22Rv1 (cell line): ENCODE data around the gene EHD4.

Experiments
- H3K27ac ChIP-seq: fragments of 450-650 bp; 2 replicates; pipeline ENCODE4 v1.5.1; 2017
- ZFX ChIP-seq: fragments of 450-650 bp; IDR thresholded peaks from 2 replicates; pipeline ENCODE4 v1.6.1; 2017; ENCODE audit warnings: antibody characterized with exemption, borderline replicate concordance
- TF ChIP-seq, protein P1 (sequence below): fragments of 450-650 bp; IDR thresholded peaks from 2 replicates; pipeline ENCODE4 v1.5.1; 2017; ENCODE audit warnings: mild to moderate bottlenecking

EHD4 gene

DNA sequence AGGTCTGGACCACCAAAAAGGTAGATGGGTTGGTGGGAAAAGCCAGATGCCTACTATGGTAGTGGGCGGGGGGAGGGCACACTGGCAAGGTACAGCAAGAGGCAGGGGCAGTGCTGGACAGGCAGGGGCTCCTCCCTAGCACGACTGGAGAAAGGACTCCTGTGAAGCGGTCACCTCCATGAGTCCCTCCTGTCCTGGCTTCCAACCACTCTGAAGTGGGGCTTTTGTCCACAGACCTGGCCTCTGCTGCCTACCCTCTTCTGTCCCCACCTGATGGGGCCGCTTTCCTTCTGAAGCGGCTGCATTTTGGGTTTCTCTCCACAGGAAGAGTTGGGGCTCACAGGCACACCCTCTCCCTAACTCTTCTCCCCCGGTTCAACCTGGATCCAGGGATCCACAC, 75.8 kb downstream of the EHD4 start:
- no peak overlapping the region for H3K27ac ChIP-seq
- no peak for TF ChIP-seq ZFX
- TF ChIP-seq, protein P1, sequence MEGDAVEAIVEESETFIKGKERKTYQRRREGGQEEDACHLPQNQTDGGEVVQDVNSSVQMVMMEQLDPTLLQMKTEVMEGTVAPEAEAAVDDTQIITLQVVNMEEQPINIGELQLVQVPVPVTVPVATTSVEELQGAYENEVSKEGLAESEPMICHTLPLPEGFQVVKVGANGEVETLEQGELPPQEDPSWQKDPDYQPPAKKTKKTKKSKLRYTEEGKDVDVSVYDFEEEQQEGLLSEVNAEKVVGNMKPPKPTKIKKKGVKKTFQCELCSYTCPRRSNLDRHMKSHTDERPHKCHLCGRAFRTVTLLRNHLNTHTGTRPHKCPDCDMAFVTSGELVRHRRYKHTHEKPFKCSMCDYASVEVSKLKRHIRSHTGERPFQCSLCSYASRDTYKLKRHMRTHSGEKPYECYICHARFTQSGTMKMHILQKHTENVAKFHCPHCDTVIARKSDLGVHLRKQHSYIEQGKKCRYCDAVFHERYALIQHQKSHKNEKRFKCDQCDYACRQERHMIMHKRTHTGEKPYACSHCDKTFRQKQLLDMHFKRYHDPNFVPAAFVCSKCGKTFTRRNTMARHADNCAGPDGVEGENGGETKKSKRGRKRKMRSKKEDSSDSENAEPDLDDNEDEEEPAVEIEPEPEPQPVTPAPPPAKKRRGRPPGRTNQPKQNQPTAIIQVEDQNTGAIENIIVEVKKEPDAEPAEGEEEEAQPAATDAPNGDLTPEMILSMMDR, result no peak

DNA sequence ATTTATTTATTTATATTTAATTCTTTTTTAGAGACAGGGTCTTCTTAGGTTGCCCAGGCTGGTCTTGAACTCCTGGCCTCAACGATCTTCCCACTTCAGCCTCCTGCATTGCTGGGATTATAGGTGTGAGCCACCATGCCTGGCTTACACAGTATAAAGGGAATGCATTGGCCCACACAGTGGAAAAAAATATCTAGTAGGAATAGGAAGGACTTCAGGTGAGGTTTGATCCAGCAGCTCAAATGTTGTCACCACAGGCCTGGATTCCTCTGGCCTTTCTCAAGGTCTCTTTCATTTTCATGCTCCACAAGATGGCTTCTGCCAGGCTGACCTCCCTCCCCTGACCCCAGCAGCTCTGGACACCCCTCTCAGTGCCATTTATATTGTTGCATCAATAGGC, 76.4 kb downstream of the EHD4 start:
- TF ChIP-seq, protein P1, result no peak
- TF ChIP-seq ZFX, result no peak
- H3K27ac ChIP-seq, result no peak overlapping the region

GRCh38 chr15:41895491-41895890, 76.9 kb downstream of the EHD4 start:
- no peak for TF ChIP-seq ZFX
- TF ChIP-seq, protein P1, result no peak
- H3K27ac ChIP-seq, result no peak overlapping the region

- TF ChIP-seq ZFX, result no peak
- TF ChIP-seq, protein P1, result no peak
- no peak overlapping the region for H3K27ac ChIP-seq
Observed at GRCh38 chr15:41894791-41895463, 77.4 kb downstream of the EHD4 start.

DNA sequence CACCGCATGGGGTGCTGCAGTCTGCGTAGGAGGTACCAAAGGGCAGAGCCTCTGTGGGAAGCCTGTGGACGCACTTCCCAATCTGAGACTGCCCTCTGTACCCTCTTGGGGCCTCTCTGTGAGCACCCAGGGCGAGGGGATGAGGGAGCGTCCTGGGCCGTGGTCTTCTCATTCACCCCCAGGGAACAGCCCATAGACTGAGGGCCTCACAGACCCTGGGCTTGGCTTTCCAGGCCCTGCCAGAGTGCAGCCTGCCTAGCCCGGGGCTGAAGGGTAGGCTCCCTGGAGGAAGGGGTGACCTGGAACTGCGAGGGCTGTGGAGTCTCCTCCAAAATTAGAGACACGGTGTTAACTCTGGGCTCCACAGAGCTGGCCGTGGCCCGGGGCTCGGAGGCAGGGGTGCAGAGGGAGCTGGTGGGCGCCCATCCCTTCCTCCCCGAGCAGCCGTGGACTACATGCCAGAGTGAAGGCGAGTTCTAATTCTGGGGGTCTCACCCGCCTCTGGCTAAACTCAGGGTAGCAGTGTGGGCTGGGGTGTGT, 78.0 kb downstream of the EHD4 start:
- TF ChIP-seq ZFX, result no peak
- TF ChIP-seq, protein P1, result no peak
- no peak overlapping the region for H3K27ac ChIP-seq

DNA sequence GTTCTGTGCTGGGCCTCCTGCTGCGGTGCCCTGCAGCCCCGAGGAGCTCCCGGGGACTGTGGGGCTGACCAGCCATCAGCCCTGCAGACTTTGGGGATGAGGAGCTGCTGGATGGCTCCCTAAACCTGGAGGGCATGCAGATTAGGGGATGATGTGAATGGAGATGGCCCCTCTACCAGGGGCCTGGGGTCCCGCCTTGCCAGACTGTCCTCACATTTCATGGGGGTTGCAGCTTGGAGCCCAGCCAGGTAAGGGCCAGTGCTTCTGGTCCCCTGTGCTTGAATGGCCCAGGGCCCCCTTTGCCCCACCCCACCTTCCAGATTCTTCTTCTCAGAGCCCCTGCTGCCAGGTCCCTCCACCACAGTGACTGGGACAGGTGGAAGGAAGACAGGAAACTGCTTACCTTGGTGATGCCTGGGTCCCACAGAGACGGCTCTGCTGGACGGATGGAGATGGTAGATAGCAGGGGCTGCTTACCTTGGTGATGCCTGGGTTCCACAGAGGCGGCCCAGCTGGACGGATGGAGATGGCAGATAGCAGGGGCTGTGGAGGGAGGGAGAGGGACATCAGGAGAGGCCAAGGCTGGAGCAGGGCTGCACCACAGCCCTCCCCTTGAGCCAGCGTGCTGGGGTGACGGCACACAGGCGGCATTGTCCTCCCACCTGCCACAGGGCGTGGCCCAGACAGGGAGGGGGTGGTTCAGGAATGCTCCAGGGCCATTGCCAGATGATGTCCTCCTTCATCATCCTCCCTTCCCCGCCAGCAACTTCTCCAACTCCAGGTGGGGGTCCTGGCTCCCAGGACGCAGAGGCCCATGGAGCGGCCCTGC, 78.7 kb downstream of the EHD4 start, which contains the start of gene SPTBN5:
TSS of gene SPTBN5 (minus strand) at position 632 of the 829 bp plus-strand sequence. CDS start at position 76, 556 bp downstream.
- no peak for TF ChIP-seq ZFX
- TF ChIP-seq, protein P1, result no peak
- no peak within 1 kb of the TSS for H3K27ac ChIP-seq
